WTC11 (cell line): ENCODE results near the gene NPTX1. TPM values are rescaled to one million over a fixed set of nuclear protein-coding genes. Genes with fewer than 3 reads are reported as not detected.

Experiments used
- CREB1 ChIP-seq: sonication (generic); formaldehyde crosslinking; IDR thresholded peaks from 2 replicates; pipeline ENCODE4 v1.8.0; 2023; ENCODE audit warnings: mild to moderate bottlenecking, missing genetic modification reagents
- E2F1 ChIP-seq: sonication (generic); formaldehyde crosslinking; IDR thresholded peaks from 2 replicates; pipeline ENCODE4 v1.8.0; 2022; ENCODE audit warnings: mild to moderate bottlenecking, missing genetic modification reagents
- E2F5 ChIP-seq: sonication (generic); formaldehyde crosslinking; IDR thresholded peaks from 2 replicates; pipeline ENCODE4 v1.8.1; 2022; ENCODE audit warnings: mild to moderate bottlenecking, moderate library complexity, missing genetic modification reagents
- ELF4 ChIP-seq: sonication (generic); formaldehyde crosslinking; IDR thresholded peaks from 2 replicates; pipeline ENCODE4 v1.8.1; 2022; ENCODE audit warnings: low read depth, mild to moderate bottlenecking, moderate library complexity, missing genetic modification reagents
- FOXK1 ChIP-seq: sonication (generic); formaldehyde crosslinking; IDR thresholded peaks from 2 replicates; pipeline ENCODE4 v1.8.0; 2022; ENCODE audit warnings: mild to moderate bottlenecking, moderate library complexity, missing genetic modification reagents
- FOXP4 ChIP-seq: sonication (generic); formaldehyde crosslinking; IDR thresholded peaks from 2 replicates; pipeline ENCODE4 v1.8.0; 2022; ENCODE audit warnings: mild to moderate bottlenecking, missing genetic modification reagents
- GTF2I ChIP-seq: fragments of 250-450 bp; sonication (Bioruptor Pico); conservative IDR thresholded peaks from 2 replicates; pipeline ENCODE4 v1.4.0; 2021; ENCODE audit warnings: mild to moderate bottlenecking
- HMGXB4 ChIP-seq: sonication (generic); formaldehyde crosslinking; IDR thresholded peaks from 2 replicates; pipeline ENCODE4 v1.8.1; 2023; ENCODE audit warnings: mild to moderate bottlenecking, moderate library complexity, missing genetic modification reagents
- KAT7 ChIP-seq: sonication (generic); formaldehyde crosslinking; IDR thresholded peaks from 2 replicates; pipeline ENCODE4 v1.8.1; 2023; ENCODE audit warnings: missing genetic modification reagents, mild to moderate bottlenecking, borderline replicate concordance
- MAX ChIP-seq: sonication (generic); formaldehyde crosslinking; IDR thresholded peaks from 2 replicates; pipeline ENCODE4 v1.8.0; 2022; ENCODE audit warnings: mild to moderate bottlenecking, missing genetic modification reagents
- NFE2L1 ChIP-seq: sonication (generic); formaldehyde crosslinking; IDR thresholded peaks from 2 replicates; pipeline ENCODE4 v1.8.1; 2023; ENCODE audit warnings: missing genetic modification reagents
- OVOL2 ChIP-seq: fragments of 250-450 bp; sonication (Bioruptor Pico); IDR thresholded peaks from 2 replicates; pipeline ENCODE4 v1.9.0; 2021; ENCODE audit warnings: mild to moderate bottlenecking, borderline replicate concordance
- PREB ChIP-seq: sonication (generic); formaldehyde crosslinking; IDR thresholded peaks from 2 replicates; pipeline ENCODE4 v1.8.1; 2022; ENCODE audit warnings: mild to moderate bottlenecking, missing genetic modification reagents, moderate library complexity, borderline replicate concordance
- RELA ChIP-seq: sonication (generic); formaldehyde crosslinking; IDR thresholded peaks from 2 replicates; pipeline ENCODE4 v1.8.1; 2022; ENCODE audit warnings: missing genetic modification reagents, mild to moderate bottlenecking, borderline replicate concordance
- SMAD3 ChIP-seq: sonication (generic); formaldehyde crosslinking; IDR thresholded peaks from 2 replicates; pipeline ENCODE4 v1.8.0; 2022; ENCODE audit warnings: missing genetic modification reagents, mild to moderate bottlenecking, borderline replicate concordance
- TEAD4 ChIP-seq: sonication (generic); formaldehyde crosslinking; IDR thresholded peaks from 2 replicates; pipeline ENCODE4 v1.8.0; 2022; ENCODE audit warnings: mild to moderate bottlenecking, missing genetic modification reagents
- ZNF317 ChIP-seq: sonication (generic); formaldehyde crosslinking; IDR thresholded peaks from 2 replicates; pipeline ENCODE4 v1.8.1; 2023; ENCODE audit warnings: low read depth, mild to moderate bottlenecking, moderate library complexity, missing genetic modification reagents, borderline replicate concordance
- ZNF425 ChIP-seq: fragments of 250-450 bp; sonication (Bioruptor Pico); conservative IDR thresholded peaks from 2 replicates; pipeline ENCODE4 v1.9.0; 2021; ENCODE audit warnings: mild to moderate bottlenecking
- ZNF532 ChIP-seq: fragments of 250-450 bp; sonication (Bioruptor Pico); IDR thresholded peaks from 2 replicates; pipeline ENCODE4 v1.9.0; 2021; ENCODE audit warnings: mild to moderate bottlenecking, borderline replicate concordance
- ZSCAN18 ChIP-seq: fragments of 250-450 bp; sonication (Bioruptor Pico); IDR thresholded peaks from 2 replicates; pipeline ENCODE4 v2.1.2; 2022; ENCODE audit warnings: mild to moderate bottlenecking, moderate library complexity
- total RNA-seq: library from RNA; stranded (reverse); gene quantifications from 3 replicates; pipeline ENCODE4 v1.2.3, GENCODE V29; 2021

NPTX1 gene
- total RNA-seq, 1 experiment from 2014 or later, result 15.1 TPM

- TF ChIP-seq OVOL2 (CRISPR knock-in tag) (no peak), TEAD4 (0 out of 2 replicates have a peak, but pooled peaks have one; percentile 33), FOXK1 (CRISPR knock-in tag) (peak; percentile 35; the same call in 1 of the 2 replicates), SMAD3 (CRISPR knock-in tag) (0 out of 2 replicates have a peak, but pooled peaks have one; percentile 46), ZNF317 (CRISPR knock-in tag) (no peak), ZSCAN18 (CRISPR knock-in tag) (no peak), PREB (no peak), E2F1 (CRISPR knock-in tag) (no peak), ZNF425 (CRISPR knock-in tag) (no peak), CREB1 (CRISPR knock-in tag) (no peak), RELA (CRISPR knock-in tag) (peak; percentile 47; the same call in 1 of the 2 replicates), GTF2I (CRISPR knock-in tag) (0 out of 2 replicates have a peak, but pooled peaks have one; percentile 3), ZNF532 (CRISPR knock-in tag) (peak; percentile 76; the same call in 1 of the 2 replicates), ELF4 (CRISPR knock-in tag) (0 out of 2 replicates have a peak, but pooled peaks have one; percentile 19), KAT7 (CRISPR knock-in tag) (no peak), HMGXB4 (CRISPR knock-in tag) (peak; percentile 62; the same call in 1 of the 2 replicates), NFE2L1 (CRISPR knock-in tag) (0 out of 2 replicates have a peak, but pooled peaks have one; percentile 66), E2F5 (CRISPR knock-in tag) (peak; percentile 96), MAX (peak; percentile 86), FOXP4 (CRISPR knock-in tag) (peak; percentile 86)
These were observed 21.7 kb downstream of the NPTX1 start (continued) for GRCh38 chr17:80454557-80455335.
